Osteoblast (primary cell): ENCODE results near the gene FKBP7. TPM values are rescaled to one million over a fixed set of nuclear protein-coding genes. Genes with fewer than 3 reads are reported as not detected.
"Not testable (repeated sequence)": the region's sequence is repeated elsewhere in the genome, so short reads cannot be mapped to it uniquely, and the experiment has no call there.

Source experiments
- DNase-seq: peaks from one replicate; pipeline ENCODE4 v3.0.0; 2011; ENCODE audit warnings: low spot score, mixed read lengths; ENCODE audit not compliant: insufficient read length; ENCODE audit errors: missing footprints
- H2AFZ ChIP-seq: 2 replicates; pipeline ENCODE4 v1.6.0; 2011; ENCODE audit warnings: mild to moderate bottlenecking, low read length
- H3K27ac ChIP-seq: 2 replicates; pipeline ENCODE4 v1.5.1; 2011; ENCODE audit warnings: mild to moderate bottlenecking, low read depth, low read length, moderate library complexity
- H3K27me3 ChIP-seq: 2 replicates; pipeline ENCODE4 v1.6.0; 2012; ENCODE audit warnings: mild to moderate bottlenecking, control low read depth, inconsistent platforms, low read length, moderate library complexity; ENCODE audit not compliant: insufficient read depth
- H3K36me3 ChIP-seq: 2 replicates; pipeline ENCODE4 v1.5.1; 2011; ENCODE audit warnings: mild to moderate bottlenecking, low read length, control low read depth, moderate library complexity; ENCODE audit not compliant: insufficient read depth
- H3K4me1 ChIP-seq: 2 replicates; pipeline ENCODE4 v1.5.1; 2011; ENCODE audit warnings: mild to moderate bottlenecking, low read length, control low read depth, moderate library complexity; ENCODE audit not compliant: insufficient read depth
- H3K4me2 ChIP-seq: 2 replicates; pipeline ENCODE4 v1.6.0; 2011; ENCODE audit warnings: mild to moderate bottlenecking, low read length; ENCODE audit not compliant: insufficient read depth
- H3K4me3 ChIP-seq: fragments of 200-600 bp; sonication (generic); 3 replicates; pipeline ENCODE4 v1.5.1; 2012; ENCODE audit warnings: mild to moderate bottlenecking, low read length, inconsistent platforms; ENCODE audit not compliant: insufficient read depth
- H3K79me2 ChIP-seq: 2 replicates; pipeline ENCODE4 v1.6.0; 2012; ENCODE audit warnings: mild to moderate bottlenecking, low read length, control low read depth, inconsistent platforms; ENCODE audit not compliant: insufficient read depth
- H3K9me3 ChIP-seq: 2 replicates; pipeline ENCODE4 v1.5.1; 2011; ENCODE audit warnings: low read depth, low read length, control low read depth
- H4K20me1 ChIP-seq: 2 replicates; pipeline ENCODE4 v1.6.0; 2012; ENCODE audit warnings: mild to moderate bottlenecking, low read length, control low read depth; ENCODE audit not compliant: insufficient read depth
- CTCF ChIP-seq: IDR thresholded peaks from 2 replicates; pipeline ENCODE4 v1.5.1; 2011; ENCODE audit warnings: mild to moderate bottlenecking, low read depth, low read length, moderate library complexity; ENCODE audit errors: extremely low read depth
- total RNA-seq: library from RNA; depleted of rRNA; stranded (reverse); fragments of >200 nt; gene quantifications from 2 replicates; pipeline ENCODE4 v1.2.3, GENCODE V29; 2012

FKBP7 gene
- total RNA-seq, 1 donor: 37.6 TPM

GRCh38 chr2:178473373-178473772 is 5.0 kb downstream of the FKBP7 start:
- H3K27me3 ChIP-seq: no peaks in the 10 kb centered on the region
- H3K4me2 ChIP-seq: no peak overlapping the region
- no peak for DNase-seq
- H3K79me2 ChIP-seq: peaks cover 7% of the 10 kb centered on the region
- no peaks in the 10 kb centered on the region for H4K20me1 ChIP-seq
- peaks cover 8% of the 10 kb centered on the region for H3K4me1 ChIP-seq
- no peak overlapping the region for H3K4me3 ChIP-seq
- no peak overlapping the region for H2AFZ ChIP-seq
- TF ChIP-seq CTCF: no peak
- H3K27ac ChIP-seq: no peak overlapping the region
- H3K36me3 ChIP-seq: no peaks in the 10 kb centered on the region
- no peaks in the 10 kb centered on the region for H3K9me3 ChIP-seq

GRCh38 chr2:178471313-178471712 is 7.1 kb downstream of the FKBP7 start:
- H2AFZ ChIP-seq, H3K4me3 ChIP-seq, DNase-seq, H3K4me1 ChIP-seq, H3K27me3 ChIP-seq, H4K20me1 ChIP-seq, H3K27ac ChIP-seq, H3K4me2 ChIP-seq, H3K9me3 ChIP-seq, H3K79me2 ChIP-seq, H3K36me3 ChIP-seq: not testable (repeated sequence)

GRCh38 chr2:178469219-178469849 is 9.1 kb downstream of the FKBP7 start:
- H2AFZ ChIP-seq: no peak overlapping the region
- TF ChIP-seq CTCF: no peak
- H3K36me3 ChIP-seq: peaks cover 14% of the 10 kb centered on the region
- H3K27me3 ChIP-seq: no peaks in the 10 kb centered on the region
- no peak overlapping the region for H3K27ac ChIP-seq
- no peaks in the 10 kb centered on the region for H3K9me3 ChIP-seq
- H4K20me1 ChIP-seq: no peaks in the 10 kb centered on the region
- no peaks in the 10 kb centered on the region for H3K79me2 ChIP-seq
- no peak overlapping the region for H3K4me2 ChIP-seq
- H3K4me1 ChIP-seq: peaks cover 7% of the 10 kb centered on the region
- H3K4me3 ChIP-seq: no peak overlapping the region
- DNase-seq: peak; percentile 4

GRCh38 chr2:178457390-178457886 is 21.0 kb downstream of the FKBP7 start:
- H3K27ac ChIP-seq: no peak overlapping the region
- TF ChIP-seq CTCF: no peak
- no peak overlapping the region for H3K4me2 ChIP-seq
- DNase-seq: no peak
- H3K79me2 ChIP-seq: no peaks in the 10 kb centered on the region
- H3K36me3 ChIP-seq: no peaks in the 10 kb centered on the region
- peaks cover under 1% of the 10 kb centered on the region for H3K4me1 ChIP-seq
- no peak overlapping the region for H2AFZ ChIP-seq
- no peaks in the 10 kb centered on the region for H3K27me3 ChIP-seq
- no peaks in the 10 kb centered on the region for H4K20me1 ChIP-seq
- H3K9me3 ChIP-seq: no peaks in the 10 kb centered on the region
- H3K4me3 ChIP-seq: no peak overlapping the region
